Gastroesophageal sphincter (tissue), 2 donors: ENCODE results near the gene PDE2A.

Experiments
- POLR2A ChIP-seq, 2 donors: fragments of 450-650 bp; IDR thresholded peaks; one replicate each; pipeline ENCODE4 v1.6.1; 2017; ENCODE audit warnings: antibody characterized with exemption in 2 of 2, mild to moderate bottlenecking in 2 of 2, moderate library complexity in 1 of 2
- POLR2AphosphoS5 ChIP-seq: sonication (generic); formaldehyde crosslinking; IDR thresholded peaks from one replicate; pipeline ENCODE4 v1.6.1; 2017; ENCODE audit warnings: antibody characterized with exemption

- no peak for TF ChIP-seq POLR2AphosphoS5
- TF ChIP-seq POLR2A (IDR thresholded peaks at IDR 0.05) = no peak
These were observed 38.0 kb upstream of the PDE2A start for GRCh38 chr11:72712168-72712751.
